GM19467 (cell line): ENCODE results near the gene RBBP5.

Source experiments
- ATAC-seq: cut with Tn5 transposase; IDR thresholded peaks from one replicate; pipeline ENCODE4 v1.9.1; 2021; ENCODE audit warnings: mild to moderate bottlenecking, moderate library complexity; ENCODE audit not compliant: unreplicated experiment

RBBP5 gene

DNA sequence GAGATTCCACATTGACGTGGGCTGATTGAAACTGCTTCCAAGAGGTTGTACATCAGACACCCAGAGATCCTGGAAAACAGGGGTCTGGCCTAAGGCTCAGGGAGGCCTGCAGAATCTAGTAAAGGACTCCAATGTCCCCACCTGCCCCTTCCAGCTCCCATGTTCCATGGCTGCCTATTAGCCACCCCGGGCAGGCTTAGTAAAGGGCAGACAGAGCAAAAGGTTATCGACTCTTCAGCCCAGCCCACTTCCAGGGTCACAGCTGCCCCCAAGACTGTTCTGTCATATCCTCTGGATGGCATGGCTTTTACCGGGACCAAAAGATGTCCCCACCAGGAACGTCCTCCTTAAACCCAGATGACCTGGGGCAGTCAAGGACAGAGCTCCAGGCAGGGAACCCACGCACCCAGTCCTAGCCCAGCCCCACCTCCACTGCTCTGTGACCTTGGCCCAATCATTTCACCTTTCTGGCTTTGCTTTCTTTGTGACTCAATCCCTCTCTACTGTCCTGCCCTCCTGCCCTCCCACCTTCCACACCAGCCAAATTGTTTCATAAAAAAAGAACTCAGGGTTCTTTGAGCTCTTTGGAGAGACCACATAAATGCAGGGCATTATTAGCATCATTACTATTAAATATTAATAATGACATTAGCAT, 83.5 kb downstream of the RBBP5 start:
- no peak for ATAC-seq

DNA sequence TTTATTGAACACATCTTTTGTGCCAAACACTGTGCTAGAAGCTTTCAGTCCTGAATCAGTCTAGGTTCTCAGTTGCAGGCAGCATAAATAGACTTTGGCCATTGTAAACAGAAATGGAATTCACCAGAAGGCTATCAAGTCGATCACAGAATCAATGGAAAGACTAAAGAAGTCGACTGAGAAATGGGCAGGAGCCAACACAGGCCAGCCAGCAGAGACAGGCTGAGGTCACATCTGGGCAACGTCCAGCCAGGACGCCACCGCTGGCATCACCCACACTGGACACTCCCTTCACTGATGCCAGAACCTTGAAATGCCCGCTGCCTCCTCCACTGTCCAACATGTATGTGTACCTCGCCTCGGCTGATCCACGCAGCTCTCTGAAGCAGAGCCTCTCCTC, 84.2 kb downstream of the RBBP5 start:
- no peak for ATAC-seq
